ENCODE results near the gene CDT1.

GRCh38 chr16:88796278-88796677 is 7.3 kb upstream of the CDT1 start:
- TF ChIP-seq CTCF (IDR thresholded peaks at IDR 0.05): no peak
- no peak for TF ChIP-seq POLR2A (IDR thresholded peaks at IDR 0.05)
